ENCODE measurements around the gene ATF3. TPM values are rescaled to one million over a fixed set of nuclear protein-coding genes. Genes with fewer than 3 reads are reported as not detected.

Gene ATF3
- total RNA-seq, 4 donors from 2014 or later: 8.2 to 71.6 (median 17.2) TPM

- 89 to 94% methylated on average over 3 of the region's 3 CpGs for WGBS, 2 donors
- DNase-seq (ENCODE audit: low spot score in 2 of 2): no peak
- no peak overlapping the region for H3K4me3 ChIP-seq (ENCODE audit: low read depth, poor library complexity, severe bottlenecking)
- TF ChIP-seq CTCF (IDR thresholded peaks at IDR 0.05) (no peak), POLR2A (IDR thresholded peaks at IDR 0.05) (no peak)
- intact Hi-C loops (cut with DNase I; ENCODE audit: low total_unique reads): no loop called here
Observed at GRCh38 chr1:212574732-212575131, 33.8 kb upstream of the ATF3 start.

- intact Hi-C loops (cut with DNase I; ENCODE audit: low total_unique reads): no loop called here
- WGBS, 2 donors: 93 to 98% methylated on average over 2 of the region's 2 CpGs
- DNase-seq (ENCODE audit: low spot score in 2 of 2): no peak
- TF ChIP-seq CTCF (IDR thresholded peaks at IDR 0.05) (no peak), POLR2A (IDR thresholded peaks at IDR 0.05) (no peak)
- no peak overlapping the region for H3K4me3 ChIP-seq (ENCODE audit: low read depth, poor library complexity, severe bottlenecking)
Observed at GRCh38 chr1:212575333-212575732, 33.2 kb upstream of the ATF3 start.

GRCh38 chr1:212578041-212578440, 30.5 kb upstream of the ATF3 start:
- no peak overlapping the region for H3K4me3 ChIP-seq (ENCODE audit: low read depth, poor library complexity, severe bottlenecking)
- intact Hi-C loops (cut with DNase I; ENCODE audit: low total_unique reads): no loop called here
- no peak for TF ChIP-seq POLR2A (IDR thresholded peaks at IDR 0.05)
- TF ChIP-seq CTCF (IDR thresholded peaks at IDR 0.05): no peak
- DNase-seq (ENCODE audit: low spot score in 2 of 2): no peak
- WGBS, 2 donors: 77 to 94% methylated on average over 1 of the region's 1 CpG

- TF ChIP-seq POLR2A (IDR thresholded peaks at IDR 0.05) (no peak), CTCF (IDR thresholded peaks at IDR 0.05) (no peak)
- WGBS, 2 donors: 93 to 94% methylated on average over 8 of the region's 8 CpGs
- no peak for DNase-seq (ENCODE audit: low spot score in 2 of 2)
- no peak overlapping the region for H3K4me3 ChIP-seq (ENCODE audit: low read depth, poor library complexity, severe bottlenecking)
- intact Hi-C loops (cut with DNase I; ENCODE audit: low total_unique reads): no loop called here
Observed at GRCh38 chr1:212581034-212581433, 27.5 kb upstream of the ATF3 start.

GRCh38 chr1:212582291-212582690, 26.3 kb upstream of the ATF3 start:
- TF ChIP-seq CTCF (IDR thresholded peaks at IDR 0.05) (no peak), POLR2A (IDR thresholded peaks at IDR 0.05) (no peak)
- H3K4me3 ChIP-seq (ENCODE audit: low read depth, poor library complexity, severe bottlenecking): no peak overlapping the region
- 88 to 91% methylated on average over 5 of the region's 5 CpGs for WGBS, 2 donors
- DNase-seq (ENCODE audit: low spot score in 2 of 2): no peak
- intact Hi-C loops (cut with DNase I; ENCODE audit: low total_unique reads): no loop called here

- H3K4me3 ChIP-seq (ENCODE audit: low read depth, poor library complexity, severe bottlenecking): no peak overlapping the region
- DNase-seq (ENCODE audit: low spot score in 2 of 2): no peak
- 88 to 91% methylated on average over 7 of the region's 7 CpGs for WGBS, 2 donors
- no peak for TF ChIP-seq CTCF (IDR thresholded peaks at IDR 0.05)
- TF ChIP-seq POLR2A (IDR thresholded peaks at IDR 0.05): no peak
- intact Hi-C loops (cut with DNase I; ENCODE audit: low total_unique reads): no loop called here
Observed at GRCh38 chr1:212582808-212583615, 25.5 kb upstream of the ATF3 start.

Data from lower leg skin (tissue), 4 donors.